Body of pancreas (tissue), 4 donors: Measurements from ENCODE around the gene HOXD4. TPM values are rescaled to one million over a fixed set of nuclear protein-coding genes. Genes with fewer than 3 reads are reported as not detected.

Source experiments
- ATAC-seq: fragments of 150-250 bp; one replicate; pipeline ENCODE4 v1.9.1; 2016
- DNase-seq, 4 donors: peaks; one replicate each; pipeline ENCODE4 v3.0.0-alpha.2; 2019
- H3K27ac ChIP-seq, 4 donors: fragments of 200-600 bp; sonication (generic); 1 replicate in 3 of 4; 2 replicates in 1 of 4; pipeline versions ENCODE4 v1.5.1 to v1.6.1; 2016 to 2019; ENCODE audit warnings: mild to moderate bottlenecking in 1 of 4, mixed read lengths in 1 of 4, moderate library complexity in 1 of 4
- H3K27me3 ChIP-seq, 2 donors: fragments of 200-600 bp; sonication (generic); one replicate each; pipeline ENCODE4 v1.6.0; 2016; ENCODE audit warnings: mild to moderate bottlenecking in 1 of 2
- H3K36me3 ChIP-seq, 2 donors: fragments of 200-600 bp; sonication (generic); replicated peaks in 1 of 2; 2 replicates each; pipeline ENCODE4 v1.5.1; 2016; ENCODE audit warnings: low read depth in 2 of 2; ENCODE audit not compliant: insufficient read depth in 1 of 2
- H3K4me1 ChIP-seq: fragments of 200-600 bp; sonication (generic); one replicate; pipeline ENCODE4 v1.6.0; 2016
- H3K4me3 ChIP-seq, 2 donors: fragments of 200-600 bp; sonication (generic); 1 replicate in 1 of 2; 2 replicates in 1 of 2; pipeline ENCODE4 v1.5.1; 2016 to 2019
- H3K9me3 ChIP-seq, 3 donors: fragments of 200-600 bp; sonication (generic); 1 replicate in 2 of 3; 2 replicates in 1 of 3; pipeline ENCODE4 v1.5.1; 2016
- POLR2A ChIP-seq, 3 donors: fragments of 450-650 bp; IDR thresholded peaks; one replicate each; pipeline ENCODE4 v1.6.1; 2016; ENCODE audit warnings: antibody characterized with exemption in 3 of 3, mild to moderate bottlenecking in 2 of 3
- WGBS, 2 donors: methylation state at CpG; one replicate each; pipeline ENCODE4 v1.1.5; 2017; 5-methylcytosine and 5-hydroxymethylcytosine counted together
- intact Hi-C: fragments of 100-400 bp; cut with DNase I; formaldehyde crosslinking; loops from one replicate; pipeline ENCODE4 v1.15.1; 2023
- total RNA-seq, 2 donors: library from RNA; depleted of rRNA; stranded (reverse); fragments of >200 nt; gene quantifications; one replicate each; pipeline ENCODE4 v1.1.0, GENCODE V29; 2016
- TF ChIP-seq, protein P1 (sequence below), 7 experiments: fragments of 450-650 bp in 4 of 7; fragments of 200-600 bp in 3 of 7; sonication (generic) in 3 of 7; IDR thresholded peaks; one replicate each; pipeline ENCODE4 v1.5.1; 2016 to 2019; ENCODE audit warnings: antibody characterized with exemption in 7 of 7

Gene HOXD4
- total RNA-seq, 2 donors from 2014 or later = 0.78 TPM; not detected in 1

DNA sequence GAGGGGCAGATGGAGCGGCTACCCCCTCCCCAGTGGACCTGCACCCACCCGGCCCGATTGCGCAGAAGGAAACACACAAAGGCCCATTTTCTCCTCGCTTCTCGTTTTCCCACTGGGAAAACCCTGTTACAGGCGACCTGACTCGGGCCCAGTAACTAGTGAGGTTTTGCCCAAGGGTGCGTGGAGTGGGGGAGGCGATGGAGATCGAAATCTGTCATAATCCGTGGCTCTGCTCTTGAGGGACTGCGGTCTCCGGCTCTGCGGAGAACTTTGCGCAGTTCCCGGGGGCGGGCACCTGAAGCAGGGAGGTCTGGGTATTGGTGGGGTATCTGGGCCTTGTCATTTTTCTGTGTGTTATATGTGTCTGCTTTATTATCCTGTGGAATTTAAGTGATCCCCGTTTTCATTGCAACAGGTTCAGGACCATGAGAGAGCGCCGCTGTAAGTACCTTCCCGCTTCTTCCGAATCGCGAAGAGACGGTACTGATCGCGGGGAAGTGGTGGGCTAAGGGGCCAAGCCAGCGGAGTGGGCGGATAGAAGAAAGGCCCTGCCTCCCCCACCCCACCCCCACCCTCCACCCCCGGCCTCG lies 4.0 kb upstream of the HOXD4 start:
- TF ChIP-seq POLR2A (IDR thresholded peaks at IDR 0.05) = no peak
- TF ChIP-seq, protein P1, sequence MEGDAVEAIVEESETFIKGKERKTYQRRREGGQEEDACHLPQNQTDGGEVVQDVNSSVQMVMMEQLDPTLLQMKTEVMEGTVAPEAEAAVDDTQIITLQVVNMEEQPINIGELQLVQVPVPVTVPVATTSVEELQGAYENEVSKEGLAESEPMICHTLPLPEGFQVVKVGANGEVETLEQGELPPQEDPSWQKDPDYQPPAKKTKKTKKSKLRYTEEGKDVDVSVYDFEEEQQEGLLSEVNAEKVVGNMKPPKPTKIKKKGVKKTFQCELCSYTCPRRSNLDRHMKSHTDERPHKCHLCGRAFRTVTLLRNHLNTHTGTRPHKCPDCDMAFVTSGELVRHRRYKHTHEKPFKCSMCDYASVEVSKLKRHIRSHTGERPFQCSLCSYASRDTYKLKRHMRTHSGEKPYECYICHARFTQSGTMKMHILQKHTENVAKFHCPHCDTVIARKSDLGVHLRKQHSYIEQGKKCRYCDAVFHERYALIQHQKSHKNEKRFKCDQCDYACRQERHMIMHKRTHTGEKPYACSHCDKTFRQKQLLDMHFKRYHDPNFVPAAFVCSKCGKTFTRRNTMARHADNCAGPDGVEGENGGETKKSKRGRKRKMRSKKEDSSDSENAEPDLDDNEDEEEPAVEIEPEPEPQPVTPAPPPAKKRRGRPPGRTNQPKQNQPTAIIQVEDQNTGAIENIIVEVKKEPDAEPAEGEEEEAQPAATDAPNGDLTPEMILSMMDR (IDR thresholded peaks at IDR 0.05) = no peak
- intact Hi-C loops = loop anchor here (10.0 kb wide), 1 partner anchor 397 kb away; no protein-coding TSS in a partner anchor

DNA sequence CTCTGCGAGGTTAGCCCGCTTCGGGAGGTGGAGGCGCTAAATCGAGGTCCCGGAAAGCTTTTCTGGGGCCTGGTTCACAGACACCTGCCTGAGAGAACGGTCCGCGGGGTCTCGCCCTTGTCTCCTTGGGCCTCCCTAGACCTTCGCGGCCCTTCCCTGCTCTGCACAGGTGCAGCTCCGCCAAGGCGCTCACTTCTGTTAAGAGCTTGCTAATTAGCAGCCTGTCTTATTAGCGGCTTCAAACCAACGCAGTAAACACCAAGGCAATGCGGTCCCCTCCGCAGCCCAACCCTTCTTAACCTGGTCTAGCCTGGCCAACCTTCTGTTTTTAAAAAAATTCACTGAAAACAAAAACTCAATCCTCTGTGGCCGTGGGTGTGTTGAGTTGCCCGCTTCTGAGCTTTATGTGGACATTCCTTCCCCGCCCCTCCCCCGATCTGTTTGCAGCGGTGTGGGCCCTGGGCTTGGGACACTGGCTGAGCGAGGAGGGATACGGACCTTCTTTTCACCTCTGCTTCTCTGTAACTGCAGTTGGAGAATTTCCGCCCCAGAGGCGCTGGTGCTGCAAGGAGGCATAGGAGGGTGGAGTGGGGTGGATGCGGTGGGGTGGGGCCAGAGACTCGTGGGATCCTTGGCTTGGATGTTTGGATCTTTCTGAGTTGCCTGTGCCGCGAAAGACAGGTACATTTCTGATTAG lies 3.4 kb upstream of the HOXD4 start:
- no peaks in the 10 kb centered on the region for H3K36me3 ChIP-seq
- no peaks in the 10 kb centered on the region for H3K9me3 ChIP-seq
- H3K4me1 ChIP-seq = peaks cover 6% of the 10 kb centered on the region
- DNase-seq (no peak), ATAC-seq (no peak)
- no peak for TF ChIP-seq POLR2A (IDR thresholded peaks at IDR 0.05)
- TF ChIP-seq, protein P1 (IDR thresholded peaks at IDR 0.05) = no peak
- H3K4me3 ChIP-seq = no peak overlapping the region
- H3K27ac ChIP-seq = no peak overlapping the region
- intact Hi-C loops = loop anchor here (10.0 kb wide), 1 partner anchor 397 kb away; no protein-coding TSS in a partner anchor
- WGBS, 2 donors = 9 to 10% methylated on average over 21 to 31 of the region's 31 CpGs
- peaks cover 0 to 52% of the 10 kb centered on the region in 2 donors for H3K27me3 ChIP-seq

More for the DNA sequence above, 4.0 kb upstream of the HOXD4 start:
- ATAC-seq = no peak
- H3K27ac ChIP-seq = no peak overlapping the region
- H3K4me3 ChIP-seq = no peak overlapping the region
- peaks cover 0 to 53% of the 10 kb centered on the region in 2 donors for H3K27me3 ChIP-seq
- no peaks in the 10 kb centered on the region for H3K9me3 ChIP-seq
- peaks cover 6% of the 10 kb centered on the region for H3K4me1 ChIP-seq
- H3K36me3 ChIP-seq = no peaks in the 10 kb centered on the region
- WGBS, 2 donors = 12 to 22% methylated on average over 22 to 32 of the region's 32 CpGs
- DNase-seq = no peak

DNA sequence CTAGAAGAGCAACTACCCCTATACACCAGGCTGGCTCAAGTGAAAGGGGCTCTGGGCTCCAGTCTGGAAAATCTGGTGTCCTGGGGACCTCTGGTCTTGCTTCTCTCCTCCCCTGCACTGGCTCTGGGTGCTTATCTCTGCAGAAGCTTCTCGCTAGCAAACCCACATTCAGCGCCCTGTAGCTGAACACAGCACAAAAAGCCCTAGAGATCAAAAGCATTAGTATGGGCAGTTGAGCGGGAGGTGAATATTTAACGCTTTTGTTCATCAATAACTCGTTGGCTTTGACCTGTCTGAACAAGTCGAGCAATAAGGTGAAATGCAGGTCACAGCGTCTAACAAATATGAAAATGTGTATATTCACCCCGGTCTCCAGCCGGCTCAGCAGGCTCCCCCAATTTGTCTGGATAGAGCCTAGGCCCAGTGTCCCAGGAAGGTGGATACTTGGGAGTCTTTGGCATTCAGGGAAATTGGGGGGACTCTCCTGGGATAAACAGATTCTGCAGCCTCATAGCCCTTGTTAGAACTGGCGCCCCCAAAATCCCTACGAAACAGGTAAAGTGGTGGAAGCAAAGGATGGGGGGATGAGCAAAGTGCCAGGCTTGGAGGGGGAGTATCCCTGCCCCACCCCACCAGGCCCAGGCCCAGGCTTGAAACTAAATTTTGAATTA lies 2.5 kb upstream of the HOXD4 start:
- TF ChIP-seq, protein P1 (IDR thresholded peaks at IDR 0.05) = no peak
- no peak for TF ChIP-seq POLR2A (IDR thresholded peaks at IDR 0.05)
- no peak overlapping the region for H3K27ac ChIP-seq
- H3K9me3 ChIP-seq = no peaks in the 10 kb centered on the region
- intact Hi-C loops = loop anchor here (10.0 kb wide), 1 partner anchor 396 kb away; no protein-coding TSS in a partner anchor
- no peak overlapping the region for H3K4me3 ChIP-seq
- H3K27me3 ChIP-seq = peaks cover 0 to 48% of the 10 kb centered on the region in 2 donors
- ATAC-seq (no peak), DNase-seq (no peak)
- no peaks in the 10 kb centered on the region for H3K36me3 ChIP-seq
- WGBS, 2 donors = 18 to 23% methylated on average over 11 of the region's 11 CpGs
- peaks cover 6% of the 10 kb centered on the region for H3K4me1 ChIP-seq

DNA sequence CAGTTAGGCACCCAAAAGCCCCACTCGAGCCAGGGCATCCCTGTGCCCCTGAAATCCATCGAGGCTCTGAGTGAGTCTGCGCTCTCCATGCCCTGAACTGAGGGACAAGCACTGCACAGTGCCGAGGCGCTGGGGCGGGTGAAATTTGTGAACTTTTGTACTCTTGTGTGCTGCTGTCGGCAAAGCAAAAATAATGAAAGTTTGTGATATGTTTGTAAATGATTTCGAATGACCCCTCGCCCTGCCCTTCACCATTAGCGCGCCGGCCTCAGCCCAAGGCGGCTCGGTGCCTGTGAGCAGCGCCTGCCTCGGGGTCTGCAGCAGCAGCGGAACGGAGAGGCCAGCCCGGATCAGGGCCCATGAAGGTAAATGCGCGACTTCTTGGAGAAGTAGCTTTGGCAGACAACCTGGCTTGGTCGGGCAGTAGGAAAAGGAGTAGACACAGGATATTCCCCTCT lies 1.8 kb upstream of the HOXD4 start:
- intact Hi-C loops = loop anchor here (10.0 kb wide), 1 partner anchor 395 kb away; no protein-coding TSS in a partner anchor
- TF ChIP-seq, protein P1 (IDR thresholded peaks at IDR 0.05) = no peak
- no peak for TF ChIP-seq POLR2A (IDR thresholded peaks at IDR 0.05)

More for the DNA sequence above, 1.8 kb upstream of the HOXD4 start:
- peaks cover 6% of the 10 kb centered on the region for H3K4me1 ChIP-seq
- H3K36me3 ChIP-seq = no peaks in the 10 kb centered on the region
- ATAC-seq = no peak
- no peak for DNase-seq
- peaks cover 0 to 49% of the 10 kb centered on the region in 2 donors for H3K27me3 ChIP-seq
- H3K27ac ChIP-seq = no peak overlapping the region
- no peaks in the 10 kb centered on the region for H3K9me3 ChIP-seq
- 8 to 25% methylated on average over 16 to 22 of the region's 22 CpGs for WGBS, 2 donors
- no peak overlapping the region for H3K4me3 ChIP-seq
